Measurements from ENCODE around the gene ARL2. TPM values are rescaled to one million over a fixed set of nuclear protein-coding genes. Genes with fewer than 3 reads are reported as not detected.

Gene ARL2
- total RNA-seq, 1 experiment from 2014 or later = 203 TPM

DNA sequence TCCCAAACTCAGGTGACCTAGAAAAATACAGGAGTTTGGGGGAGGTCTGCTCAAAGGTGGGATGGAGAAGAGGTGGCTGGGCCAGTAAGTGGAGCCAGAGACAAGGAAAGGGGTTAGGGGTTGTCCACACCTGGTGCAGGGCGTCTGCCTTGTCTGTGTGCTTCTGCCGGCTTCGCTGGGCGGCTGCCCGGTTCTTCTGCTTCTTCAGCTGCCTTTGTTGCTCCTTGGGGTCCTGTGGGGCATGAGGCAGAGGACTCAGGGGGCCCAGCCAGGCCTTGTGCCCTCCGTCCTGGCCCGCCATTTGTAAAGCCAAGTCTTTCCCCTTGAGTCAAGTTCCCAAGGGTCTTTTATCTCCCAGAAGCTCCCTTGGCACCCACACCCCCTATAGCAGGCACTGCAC, 19.6 kb upstream of the ARL2 start:
- Histone ChIP-seq H4K20me1 (ENCODE audit: control insufficient read depth, insufficient read depth, insufficient read length) (no peaks in the 10 kb centered on the region), H3K14ac (ENCODE audit: insufficient read depth, low read length) (no peak overlapping the region), H2BK120ac (ENCODE audit: low read depth, low read length, poor library complexity, severe bottlenecking) (no peak overlapping the region), H4K5ac (ENCODE audit: insufficient read length, low read depth, low read length) (no peak overlapping the region), H3K23me2 (ENCODE audit: insufficient read length, low read depth, low read length, poor library complexity, severe bottlenecking) (no peaks in the 10 kb centered on the region), H3K56ac (ENCODE audit: insufficient read length, low read depth, low read length) (no peak overlapping the region), H4K8ac (replicated peaks; ENCODE audit: insufficient read length, low read depth, low read length) (no peak overlapping the region), H3K4ac (ENCODE audit: low read depth, low read length) (no peak overlapping the region), H2BK5ac (ENCODE audit: insufficient read length, low read length) (no peak overlapping the region), H3K79me1 (ENCODE audit: insufficient read depth, low read depth, low read length, poor library complexity, severe bottlenecking) (no peaks in the 10 kb centered on the region), H3K9ac (ENCODE audit: extremely low read depth, insufficient read length, low read length) (no peak overlapping the region), H2BK15ac (ENCODE audit: low read depth, low read length) (no peak overlapping the region), H2AK5ac (ENCODE audit: insufficient read length, low read length) (no peak overlapping the region), H2BK20ac (ENCODE audit: low read depth, low read length, poor library complexity, severe bottlenecking) (no peak overlapping the region), H3K79me2 (ENCODE audit: insufficient read depth, low read length) (no peaks in the 10 kb centered on the region), H4K91ac (ENCODE audit: insufficient read length, low read depth, low read length) (no peak overlapping the region), H3K27me3 (ENCODE audit: insufficient read depth, low read length) (no peaks in the 10 kb centered on the region), H3K23ac (ENCODE audit: insufficient read length, low read depth, low read length) (no peak overlapping the region), H3T11ph (ENCODE audit: low read length) (no peak overlapping the region), H2AFZ (ENCODE audit: low read length) (no peak overlapping the region), H3K4me2 (ENCODE audit: insufficient read depth, insufficient read length, low read length) (no peak overlapping the region), H2BK12ac (ENCODE audit: insufficient read length, low read depth, low read length) (no peak overlapping the region), H3K4me1 (ENCODE audit: insufficient read depth, low read length) (peaks cover 4% of the 10 kb centered on the region; the same call in 1 of the 2 replicates), H3K9me3 (ENCODE audit: control insufficient read depth, low read depth, low read length) (no peaks in the 10 kb centered on the region), H3K18ac (ENCODE audit: insufficient read length, low read depth, low read length) (no peak overlapping the region), H3K27ac (ENCODE audit: insufficient read length, low read depth, low read length) (no peak overlapping the region)
- no peaks in the 10 kb centered on the region for H3K9me3 Mint-ChIP-seq
- H3K27me3 Mint-ChIP-seq (ENCODE audit: low read depth) = no peaks in the 10 kb centered on the region; the same call in 1 of the 2 replicates
- H3K4me1 Mint-ChIP-seq = peaks cover 17 to 21% of the 10 kb centered on the region in 2 experiments
- no CpG with 5 or more reads among the region's 7 CpGs for WGBS (ENCODE audit: extremely low coverage, insufficient read length, low lambda C conversion rate)
- DNase-seq = no peak
- no peaks in the 10 kb centered on the region for H3K36me3 Mint-ChIP-seq (ENCODE audit: insufficient read depth in 1 of 3, low read depth in 3 of 3)
- TF ChIP-seq, protein P1, sequence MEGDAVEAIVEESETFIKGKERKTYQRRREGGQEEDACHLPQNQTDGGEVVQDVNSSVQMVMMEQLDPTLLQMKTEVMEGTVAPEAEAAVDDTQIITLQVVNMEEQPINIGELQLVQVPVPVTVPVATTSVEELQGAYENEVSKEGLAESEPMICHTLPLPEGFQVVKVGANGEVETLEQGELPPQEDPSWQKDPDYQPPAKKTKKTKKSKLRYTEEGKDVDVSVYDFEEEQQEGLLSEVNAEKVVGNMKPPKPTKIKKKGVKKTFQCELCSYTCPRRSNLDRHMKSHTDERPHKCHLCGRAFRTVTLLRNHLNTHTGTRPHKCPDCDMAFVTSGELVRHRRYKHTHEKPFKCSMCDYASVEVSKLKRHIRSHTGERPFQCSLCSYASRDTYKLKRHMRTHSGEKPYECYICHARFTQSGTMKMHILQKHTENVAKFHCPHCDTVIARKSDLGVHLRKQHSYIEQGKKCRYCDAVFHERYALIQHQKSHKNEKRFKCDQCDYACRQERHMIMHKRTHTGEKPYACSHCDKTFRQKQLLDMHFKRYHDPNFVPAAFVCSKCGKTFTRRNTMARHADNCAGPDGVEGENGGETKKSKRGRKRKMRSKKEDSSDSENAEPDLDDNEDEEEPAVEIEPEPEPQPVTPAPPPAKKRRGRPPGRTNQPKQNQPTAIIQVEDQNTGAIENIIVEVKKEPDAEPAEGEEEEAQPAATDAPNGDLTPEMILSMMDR (conservative IDR thresholded peaks at IDR 0.05) = no peak
- no peak overlapping the region for H3K27ac Mint-ChIP-seq
- H3K4me3 Mint-ChIP-seq = no peak overlapping the region; a peak in 1 of 5 replicates
